ENCODE measurements around the gene PNMT.

The PNMT gene

GRCh38 chr17:39667945-39668924 lies at the start of gene PNMT (continued):
- TF ChIP-seq GFI1B (tag by site-specific recombination; IDR thresholded peaks at IDR 0.05) (no peak), ZNF184 (tag by site-specific recombination; IDR thresholded peaks at IDR 0.05) (peak; percentile 65; the same call in 1 of the 2 replicates), BCL11B (tag by site-specific recombination; IDR thresholded peaks at IDR 0.05; ENCODE audit: low read depth) (peak; percentile 65; the same call in 1 of the 2 replicates), YY1 (tag by site-specific recombination; IDR thresholded peaks at IDR 0.05) (peak; percentile 67; the same call in 1 of the 2 replicates), BCL11A (tag by site-specific recombination; IDR thresholded peaks at IDR 0.05; ENCODE audit: low read depth) (0 out of 2 replicates have a peak, but pooled peaks have one; percentile 44), ZNF544 (tag by site-specific recombination; IDR thresholded peaks at IDR 0.05) (no peak), TRIM28 (IDR thresholded peaks at IDR 0.05; ENCODE audit: borderline replicate concordance, low read length) (no peak), ZNF112 (tag by site-specific recombination; IDR thresholded peaks at IDR 0.05) (no peak), ZNF560 (tag by site-specific recombination; IDR thresholded peaks at IDR 0.05; ENCODE audit: borderline replicate concordance) (no peak), PRDM4 (tag by site-specific recombination; IDR thresholded peaks at IDR 0.05) (peak; percentile 18; the same call in 1 of the 2 replicates), GLIS2 (tag by site-specific recombination; IDR thresholded peaks at IDR 0.05) (peak; percentile 70; the same call in 1 of the 2 replicates), ZSCAN30 (tag by site-specific recombination; IDR thresholded peaks at IDR 0.05) (peak; percentile 92), ZNF549 (tag by site-specific recombination; IDR thresholded peaks at IDR 0.05) (no peak), KLF10 (tag by site-specific recombination; IDR thresholded peaks at IDR 0.05) (0 out of 2 replicates have a peak, but pooled peaks have one; percentile 48), PRDM1 (tag by site-specific recombination; IDR thresholded peaks at IDR 0.05) (peak; percentile 86), TCF7L2 (IDR thresholded peaks at IDR 0.05; ENCODE audit: borderline replicate concordance, low read depth, low read length) (no peak), ZNF473 (tag by site-specific recombination; IDR thresholded peaks at IDR 0.05) (no peak), ZNF335 (tag by site-specific recombination; conservative IDR thresholded peaks at IDR 0.05) (peak; percentile 38), ZNF76 (tag by site-specific recombination; IDR thresholded peaks at IDR 0.05; ENCODE audit: borderline replicate concordance, low read depth) (no peak), SP3 (tag by site-specific recombination; IDR thresholded peaks at IDR 0.05) (0 out of 2 replicates have a peak, but pooled peaks have one; percentile 11), SP7 (tag by site-specific recombination; IDR thresholded peaks at IDR 0.05) (peak; percentile 53)
- TF ChIP-seq, protein P1, sequence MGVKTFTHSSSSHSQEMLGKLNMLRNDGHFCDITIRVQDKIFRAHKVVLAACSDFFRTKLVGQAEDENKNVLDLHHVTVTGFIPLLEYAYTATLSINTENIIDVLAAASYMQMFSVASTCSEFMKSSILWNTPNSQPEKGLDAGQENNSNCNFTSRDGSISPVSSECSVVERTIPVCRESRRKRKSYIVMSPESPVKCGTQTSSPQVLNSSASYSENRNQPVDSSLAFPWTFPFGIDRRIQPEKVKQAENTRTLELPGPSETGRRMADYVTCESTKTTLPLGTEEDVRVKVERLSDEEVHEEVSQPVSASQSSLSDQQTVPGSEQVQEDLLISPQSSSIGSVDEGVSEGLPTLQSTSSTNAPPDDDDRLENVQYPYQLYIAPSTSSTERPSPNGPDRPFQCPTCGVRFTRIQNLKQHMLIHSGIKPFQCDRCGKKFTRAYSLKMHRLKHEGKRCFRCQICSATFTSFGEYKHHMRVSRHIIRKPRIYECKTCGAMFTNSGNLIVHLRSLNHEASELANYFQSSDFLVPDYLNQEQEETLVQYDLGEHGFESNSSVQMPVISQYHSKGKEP (tag by site-specific recombination; IDR thresholded peaks at IDR 0.05) = 0 out of 2 replicates have a peak, but pooled peaks have one; percentile 40
- TF ChIP-seq, protein P2, sequence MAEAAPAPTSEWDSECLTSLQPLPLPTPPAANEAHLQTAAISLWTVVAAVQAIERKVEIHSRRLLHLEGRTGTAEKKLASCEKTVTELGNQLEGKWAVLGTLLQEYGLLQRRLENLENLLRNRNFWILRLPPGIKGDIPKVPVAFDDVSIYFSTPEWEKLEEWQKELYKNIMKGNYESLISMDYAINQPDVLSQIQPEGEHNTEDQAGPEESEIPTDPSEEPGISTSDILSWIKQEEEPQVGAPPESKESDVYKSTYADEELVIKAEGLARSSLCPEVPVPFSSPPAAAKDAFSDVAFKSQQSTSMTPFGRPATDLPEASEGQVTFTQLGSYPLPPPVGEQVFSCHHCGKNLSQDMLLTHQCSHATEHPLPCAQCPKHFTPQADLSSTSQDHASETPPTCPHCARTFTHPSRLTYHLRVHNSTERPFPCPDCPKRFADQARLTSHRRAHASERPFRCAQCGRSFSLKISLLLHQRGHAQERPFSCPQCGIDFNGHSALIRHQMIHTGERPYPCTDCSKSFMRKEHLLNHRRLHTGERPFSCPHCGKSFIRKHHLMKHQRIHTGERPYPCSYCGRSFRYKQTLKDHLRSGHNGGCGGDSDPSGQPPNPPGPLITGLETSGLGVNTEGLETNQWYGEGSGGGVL (tag by site-specific recombination; IDR thresholded peaks at IDR 0.05) = peak; percentile 68
